ENCODE measurements around the gene JDP2. TPM values are rescaled to one million over a fixed set of nuclear protein-coding genes. Genes with fewer than 3 reads are reported as not detected.

Gene JDP2
- total RNA-seq (2021) = 22.8 and 24.7 TPM in 2 replicates
- long read RNA-seq, full-length matches to known transcripts = 8 of 19 reads
- long read RNA-seq, partial matches to known transcripts = 1 of 19 reads
- long read RNA-seq, other reads (novel, unspliced or antisense) = 10 of 19 reads

- H4K20me1 ChIP-seq (ENCODE audit: control insufficient read depth, insufficient read depth, insufficient read length) = no peaks in the 10 kb centered on the region
- H3K9ac ChIP-seq (ENCODE audit: extremely low read depth, insufficient read length, low read length) = peak within 1 kb of the TSS; percentile 28
- peaks cover 6 to 11% of the 10 kb centered on the region in 2 experiments for H3K9me3 Mint-ChIP-seq
- peaks cover 7 to 19% (median 15%) of the 10 kb centered on the region in 3 experiments for H3K36me3 Mint-ChIP-seq (ENCODE audit: insufficient read depth in 1 of 3, low read depth in 3 of 3)
- H3K27me3 ChIP-seq (ENCODE audit: insufficient read depth, low read length) = peaks cover 2% of the 10 kb centered on the region; the same call in 1 of the 2 replicates
- no peak within 1 kb of the TSS for H3K27ac ChIP-seq (ENCODE audit: insufficient read length, low read depth, low read length)
- peak within 1 kb of the TSS; percentile 78 to 89 for H3K4me3 Mint-ChIP-seq
- H3K79me1 ChIP-seq (ENCODE audit: insufficient read depth, low read depth, low read length, poor library complexity, severe bottlenecking) = no peaks in the 10 kb centered on the region
- H3K9me3 ChIP-seq (ENCODE audit: control insufficient read depth, low read depth, low read length) = no peaks in the 10 kb centered on the region
- no peak within 1 kb of the TSS for H3K4ac ChIP-seq (ENCODE audit: low read depth, low read length)
- no peak within 1 kb of the TSS for H2AFZ ChIP-seq (ENCODE audit: low read length)
- H3K14ac ChIP-seq (ENCODE audit: insufficient read depth, low read length) = peak within 1 kb of the TSS; percentile 78
- peak; percentile 78 for DNase-seq
- no peak within 1 kb of the TSS for H2BK5ac ChIP-seq (ENCODE audit: insufficient read length, low read length)
- H3K4me2 ChIP-seq (ENCODE audit: insufficient read depth, insufficient read length, low read length) = peak within 1 kb of the TSS; percentile 67
- H3K27me3 Mint-ChIP-seq (ENCODE audit: low read depth) = peaks cover 40% of the 10 kb centered on the region
- peak within 1 kb of the TSS; percentile 62 for H3K18ac ChIP-seq (ENCODE audit: insufficient read length, low read depth, low read length)
- H2BK120ac ChIP-seq (ENCODE audit: low read depth, low read length, poor library complexity, severe bottlenecking) = no peak within 1 kb of the TSS
- no peak within 1 kb of the TSS for H2AK5ac ChIP-seq (ENCODE audit: insufficient read length, low read length)
- H3K4me1 ChIP-seq (ENCODE audit: insufficient read depth, low read length) = peaks cover 5% of the 10 kb centered on the region; the same call in 1 of the 2 replicates
- no peak within 1 kb of the TSS for H3K23ac ChIP-seq (ENCODE audit: insufficient read length, low read depth, low read length)
- peak within 1 kb of the TSS in 1 of 3 experiments; percentile 35; a peak in 1 of 7 replicates for H3K27ac Mint-ChIP-seq
- H4K8ac ChIP-seq (replicated peaks; ENCODE audit: insufficient read length, low read depth, low read length) = no peak within 1 kb of the TSS
- no peak within 1 kb of the TSS for H2BK20ac ChIP-seq (ENCODE audit: low read depth, low read length, poor library complexity, severe bottlenecking)
- H2BK15ac ChIP-seq (ENCODE audit: low read depth, low read length) = no peak within 1 kb of the TSS
- H4K5ac ChIP-seq (ENCODE audit: insufficient read length, low read depth, low read length) = no peak within 1 kb of the TSS
- H3K79me2 ChIP-seq (ENCODE audit: insufficient read depth, low read length) = peaks cover 1% of the 10 kb centered on the region; the same call in 1 of the 2 replicates
- TF ChIP-seq CTCF (conservative IDR thresholded peaks at IDR 0.05) = no peak
- peaks cover 16% of the 10 kb centered on the region for H3K23me2 ChIP-seq (ENCODE audit: insufficient read length, low read depth, low read length, poor library complexity, severe bottlenecking)
- WGBS (ENCODE audit: extremely low coverage, insufficient read length, low lambda C conversion rate) = no CpG with 5 or more reads among the region's 93 CpGs
- H3T11ph ChIP-seq (ENCODE audit: low read length) = no peak within 1 kb of the TSS
- no peak within 1 kb of the TSS for H4K91ac ChIP-seq (ENCODE audit: insufficient read length, low read depth, low read length)
- H2BK12ac ChIP-seq (ENCODE audit: insufficient read length, low read depth, low read length) = no peak within 1 kb of the TSS
- peaks cover 36% of the 10 kb centered on the region in 2 experiments for H3K4me1 Mint-ChIP-seq
- no peak within 1 kb of the TSS for H3K56ac ChIP-seq (ENCODE audit: insufficient read length, low read depth, low read length)
Observed at GRCh38 chr14:75427482-75428229, at the start of gene JDP2. Gene JDP2 (plus strand): TSS chr14:75428022. CDS start chr14:75437921, 9,899 bp downstream.
